Epithelial cell of proximal tubule (primary cell): ENCODE results near the gene PHEX. TPM values are rescaled to one million over a fixed set of nuclear protein-coding genes. Genes with fewer than 3 reads are reported as not detected.
A peak's percentile ranks its signal among the peaks of the same experiment; 100 is the strongest.

Source experiments
- DNase-seq: peaks from one replicate; pipeline ENCODE4 v3.0.0-alpha.2; 2011; ENCODE audit warnings: low read depth
- H3K4me3 ChIP-seq: 2 replicates; pipeline ENCODE4 v1.5.1; 2011; ENCODE audit warnings: low read depth, mild to moderate bottlenecking, low read length
- total RNA-seq: library from RNA; depleted of rRNA; stranded (reverse); fragments of >200 nt; gene quantifications from 2 replicates; pipeline ENCODE4 v1.2.3, GENCODE V29; 2015
- TF ChIP-seq, protein P1 (sequence below): conservative IDR thresholded peaks from 2 replicates; pipeline ENCODE4 v1.5.1; 2012; ENCODE audit warnings: low read depth, mild to moderate bottlenecking, low read length

Gene PHEX
- total RNA-seq = 0.07 and 0.29 TPM in 2 replicates

DNA sequence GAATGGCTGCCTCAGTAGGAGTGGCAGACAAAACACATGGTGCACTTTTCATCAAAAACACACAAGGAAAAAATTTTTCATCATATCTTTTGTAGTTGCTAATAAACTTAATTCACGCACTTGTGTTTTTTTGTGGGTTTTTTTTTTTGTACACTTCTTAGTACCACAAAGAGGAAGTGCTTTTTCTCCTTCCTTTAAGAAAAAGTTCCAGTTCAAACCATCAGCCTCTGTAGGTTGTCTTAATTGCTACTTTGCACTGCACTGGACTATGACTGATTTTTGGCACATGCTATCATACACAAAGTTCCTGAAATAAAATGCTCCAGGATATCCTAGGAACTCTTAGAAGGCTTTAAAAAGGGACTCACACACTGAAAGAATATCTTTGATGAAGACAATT lies at the start of gene PHEX:
PHEX (plus strand) TSS at position 242 of the 400 bp plus-strand sequence. CDS start 681 bp downstream, outside the sequence.
- H3K4me3 ChIP-seq = no peak within 1 kb of the TSS
- TF ChIP-seq, protein P1, sequence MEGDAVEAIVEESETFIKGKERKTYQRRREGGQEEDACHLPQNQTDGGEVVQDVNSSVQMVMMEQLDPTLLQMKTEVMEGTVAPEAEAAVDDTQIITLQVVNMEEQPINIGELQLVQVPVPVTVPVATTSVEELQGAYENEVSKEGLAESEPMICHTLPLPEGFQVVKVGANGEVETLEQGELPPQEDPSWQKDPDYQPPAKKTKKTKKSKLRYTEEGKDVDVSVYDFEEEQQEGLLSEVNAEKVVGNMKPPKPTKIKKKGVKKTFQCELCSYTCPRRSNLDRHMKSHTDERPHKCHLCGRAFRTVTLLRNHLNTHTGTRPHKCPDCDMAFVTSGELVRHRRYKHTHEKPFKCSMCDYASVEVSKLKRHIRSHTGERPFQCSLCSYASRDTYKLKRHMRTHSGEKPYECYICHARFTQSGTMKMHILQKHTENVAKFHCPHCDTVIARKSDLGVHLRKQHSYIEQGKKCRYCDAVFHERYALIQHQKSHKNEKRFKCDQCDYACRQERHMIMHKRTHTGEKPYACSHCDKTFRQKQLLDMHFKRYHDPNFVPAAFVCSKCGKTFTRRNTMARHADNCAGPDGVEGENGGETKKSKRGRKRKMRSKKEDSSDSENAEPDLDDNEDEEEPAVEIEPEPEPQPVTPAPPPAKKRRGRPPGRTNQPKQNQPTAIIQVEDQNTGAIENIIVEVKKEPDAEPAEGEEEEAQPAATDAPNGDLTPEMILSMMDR = no peak
- no peak for DNase-seq

DNA sequence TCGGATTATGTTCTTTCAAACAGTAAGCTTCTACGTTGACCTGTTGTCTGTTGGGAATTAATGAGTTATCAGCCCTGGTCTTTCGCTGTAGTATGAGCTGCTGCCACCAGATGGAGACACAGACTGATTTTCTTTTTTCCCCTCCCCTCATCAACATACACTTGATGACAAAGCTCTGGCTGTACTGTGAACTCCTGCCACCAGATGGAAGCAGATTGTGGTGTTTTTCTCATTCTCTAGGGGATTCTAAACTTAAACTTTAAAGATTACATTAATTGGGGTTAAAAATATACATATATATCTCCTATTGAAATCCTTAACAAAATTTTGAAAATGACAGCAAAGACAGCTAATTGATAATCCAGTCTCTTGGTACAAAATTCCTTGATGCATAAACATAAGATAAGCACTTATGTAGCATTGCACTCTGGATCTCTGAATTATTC lies 46.8 kb upstream of the PHEX start:
- DNase-seq = no peak
- H3K4me3 ChIP-seq = no peak overlapping the region
- TF ChIP-seq, protein P1 = peak; percentile 83

DNA sequence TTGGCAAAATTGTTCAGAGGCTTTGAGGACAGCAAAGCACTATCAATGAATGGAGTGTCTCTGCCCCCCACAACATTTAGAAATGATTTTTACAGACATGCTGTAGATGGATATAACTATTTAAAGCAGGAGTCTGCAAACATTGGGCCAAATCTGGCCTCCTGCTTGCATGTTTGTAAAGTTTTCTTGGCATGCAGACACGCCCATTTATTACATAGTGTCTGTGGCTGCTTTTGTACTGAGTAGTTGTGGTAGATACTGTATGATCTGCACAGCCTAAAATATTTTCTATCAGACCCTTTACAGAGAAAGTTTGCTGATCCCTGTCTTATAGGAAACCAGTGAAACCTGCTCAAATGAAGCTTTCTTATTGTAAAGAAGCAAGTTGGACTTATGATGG lies 45.5 kb upstream of the PHEX start:
- no peak for DNase-seq
- TF ChIP-seq, protein P1 = no peak

DNA sequence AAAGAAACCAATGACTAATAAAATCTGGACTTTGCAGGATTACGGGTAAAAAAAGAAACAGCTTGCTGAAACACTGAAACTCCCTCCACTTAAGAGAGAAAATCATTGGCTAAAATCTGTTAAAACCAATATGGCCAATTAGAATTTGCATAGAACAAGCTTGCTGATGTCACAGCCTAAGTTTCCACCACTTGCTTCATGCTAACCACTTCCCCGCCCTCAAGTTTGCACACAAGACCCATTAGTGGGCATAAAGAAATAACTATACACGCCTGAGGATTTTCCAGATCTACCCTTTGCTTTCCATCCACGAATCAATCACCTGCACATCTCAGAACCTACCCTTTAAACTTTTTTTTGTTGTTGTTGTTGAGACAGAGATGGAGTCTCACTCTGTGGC lies 42.7 kb upstream of the PHEX start:
- no peak overlapping the region for H3K4me3 ChIP-seq
- no peak for DNase-seq
- TF ChIP-seq, protein P1 = no peak

More for the DNA sequence above, 45.5 kb upstream of the PHEX start:
- no peak overlapping the region for H3K4me3 ChIP-seq

DNA sequence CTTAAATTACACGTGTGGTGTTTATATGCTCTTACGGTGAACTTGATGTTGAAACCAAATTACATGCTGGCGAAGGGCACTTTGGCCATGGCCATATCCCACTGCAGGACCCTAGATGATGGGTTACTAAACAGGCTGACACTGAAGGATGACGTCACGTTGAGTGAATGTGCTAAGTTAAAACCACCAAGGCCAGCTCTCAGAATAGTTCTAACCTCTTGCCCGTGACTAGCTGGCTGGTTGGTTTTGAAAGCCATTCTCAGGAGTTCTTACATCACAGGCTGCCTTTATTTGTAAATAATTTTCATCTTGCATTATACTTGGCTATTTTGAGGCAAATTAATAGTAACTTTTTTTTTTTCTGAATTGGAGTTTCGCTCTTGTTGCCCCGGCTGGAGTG lies 41.3 kb upstream of the PHEX start:
- TF ChIP-seq, protein P1 = no peak
- DNase-seq = no peak
- no peak overlapping the region for H3K4me3 ChIP-seq

DNA sequence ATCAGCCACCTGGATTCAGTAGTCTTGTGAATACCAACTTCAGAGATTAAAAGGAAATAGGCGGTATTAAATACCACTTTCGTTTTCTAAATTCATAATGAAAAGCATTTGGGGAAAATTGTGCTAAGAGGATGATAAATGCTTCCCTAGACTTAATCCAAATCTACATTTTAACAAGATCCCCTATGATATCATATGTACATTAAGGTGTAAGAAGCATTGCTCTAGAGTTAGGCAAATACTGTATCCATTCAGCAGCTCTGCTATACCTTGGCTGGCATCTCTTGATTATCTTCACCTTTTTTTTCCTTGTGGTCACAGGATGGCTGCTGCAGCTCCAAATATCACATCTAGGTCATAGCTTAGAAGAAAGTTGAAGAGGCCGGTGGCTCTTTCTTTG lies 40.6 kb upstream of the PHEX start:
- H3K4me3 ChIP-seq = no peak overlapping the region
- DNase-seq = no peak
- TF ChIP-seq, protein P1 = no peak

DNA sequence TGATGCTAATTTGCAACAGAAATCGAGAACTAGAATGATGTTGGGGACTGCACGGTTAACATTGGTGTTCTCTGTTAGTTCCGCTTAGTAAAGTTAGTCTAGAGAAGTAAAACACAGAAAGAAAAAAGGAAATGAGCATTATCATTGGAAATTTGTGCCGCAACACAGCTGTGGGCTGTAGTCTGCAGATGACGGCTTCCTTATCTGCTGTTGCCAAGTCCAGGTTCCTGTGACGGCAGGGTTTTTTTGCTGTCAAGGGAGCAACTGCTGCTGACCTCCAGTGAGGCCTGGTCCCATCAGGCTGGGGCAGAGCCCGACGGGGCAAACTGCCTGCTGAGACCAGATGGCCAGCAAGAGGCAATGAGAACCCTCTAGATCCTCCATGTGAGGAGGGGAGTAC lies 38.9 kb upstream of the PHEX start:
- no peak overlapping the region for H3K4me3 ChIP-seq
- DNase-seq = no peak
- TF ChIP-seq, protein P1 = no peak
